GM20000 (cell line): ENCODE data around the gene LIPC.

ENCODE experiments used
- DNase-seq: peaks from one replicate; pipeline ENCODE4 v3.0.0; 2012; ENCODE audit warnings: low spot score
- TF ChIP-seq, protein P1 (sequence below): IDR thresholded peaks from 2 replicates; pipeline ENCODE4 v1.5.1; 2012; ENCODE audit warnings: mild to moderate bottlenecking, control low read depth; ENCODE audit errors: extremely low read depth, missing control alignments

The LIPC gene

GRCh38 chr15:58611731-58612676 lies 180.2 kb downstream of the LIPC start:
- no peak for DNase-seq
- TF ChIP-seq, protein P1, sequence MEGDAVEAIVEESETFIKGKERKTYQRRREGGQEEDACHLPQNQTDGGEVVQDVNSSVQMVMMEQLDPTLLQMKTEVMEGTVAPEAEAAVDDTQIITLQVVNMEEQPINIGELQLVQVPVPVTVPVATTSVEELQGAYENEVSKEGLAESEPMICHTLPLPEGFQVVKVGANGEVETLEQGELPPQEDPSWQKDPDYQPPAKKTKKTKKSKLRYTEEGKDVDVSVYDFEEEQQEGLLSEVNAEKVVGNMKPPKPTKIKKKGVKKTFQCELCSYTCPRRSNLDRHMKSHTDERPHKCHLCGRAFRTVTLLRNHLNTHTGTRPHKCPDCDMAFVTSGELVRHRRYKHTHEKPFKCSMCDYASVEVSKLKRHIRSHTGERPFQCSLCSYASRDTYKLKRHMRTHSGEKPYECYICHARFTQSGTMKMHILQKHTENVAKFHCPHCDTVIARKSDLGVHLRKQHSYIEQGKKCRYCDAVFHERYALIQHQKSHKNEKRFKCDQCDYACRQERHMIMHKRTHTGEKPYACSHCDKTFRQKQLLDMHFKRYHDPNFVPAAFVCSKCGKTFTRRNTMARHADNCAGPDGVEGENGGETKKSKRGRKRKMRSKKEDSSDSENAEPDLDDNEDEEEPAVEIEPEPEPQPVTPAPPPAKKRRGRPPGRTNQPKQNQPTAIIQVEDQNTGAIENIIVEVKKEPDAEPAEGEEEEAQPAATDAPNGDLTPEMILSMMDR: no peak

GRCh38 chr15:58616171-58616570 lies 184.4 kb downstream of the LIPC start:
- TF ChIP-seq, protein P1: no peak

More at GRCh38 chr15:58616171-58616570, 184.4 kb downstream of the LIPC start:
- no peak for DNase-seq
